ENCODE results near the gene MAFG.
"Not testable (repeated sequence)": the region's sequence is repeated elsewhere in the genome, so short reads cannot be mapped to it uniquely, and the experiment has no call there.

Gene MAFG

GRCh38 chr17:81953443-81953842 lies 25.9 kb upstream of the MAFG start:
- TF ChIP-seq, protein P1, sequence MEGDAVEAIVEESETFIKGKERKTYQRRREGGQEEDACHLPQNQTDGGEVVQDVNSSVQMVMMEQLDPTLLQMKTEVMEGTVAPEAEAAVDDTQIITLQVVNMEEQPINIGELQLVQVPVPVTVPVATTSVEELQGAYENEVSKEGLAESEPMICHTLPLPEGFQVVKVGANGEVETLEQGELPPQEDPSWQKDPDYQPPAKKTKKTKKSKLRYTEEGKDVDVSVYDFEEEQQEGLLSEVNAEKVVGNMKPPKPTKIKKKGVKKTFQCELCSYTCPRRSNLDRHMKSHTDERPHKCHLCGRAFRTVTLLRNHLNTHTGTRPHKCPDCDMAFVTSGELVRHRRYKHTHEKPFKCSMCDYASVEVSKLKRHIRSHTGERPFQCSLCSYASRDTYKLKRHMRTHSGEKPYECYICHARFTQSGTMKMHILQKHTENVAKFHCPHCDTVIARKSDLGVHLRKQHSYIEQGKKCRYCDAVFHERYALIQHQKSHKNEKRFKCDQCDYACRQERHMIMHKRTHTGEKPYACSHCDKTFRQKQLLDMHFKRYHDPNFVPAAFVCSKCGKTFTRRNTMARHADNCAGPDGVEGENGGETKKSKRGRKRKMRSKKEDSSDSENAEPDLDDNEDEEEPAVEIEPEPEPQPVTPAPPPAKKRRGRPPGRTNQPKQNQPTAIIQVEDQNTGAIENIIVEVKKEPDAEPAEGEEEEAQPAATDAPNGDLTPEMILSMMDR (conservative IDR thresholded peaks at IDR 0.05; ENCODE audit: low read length): peak; percentile 16; the same call in 1 of the 2 replicates
- not testable (repeated sequence) for H4K20me1 ChIP-seq (ENCODE audit: insufficient read depth, low read length, poor library complexity, severe bottlenecking); H3K9me2 ChIP-seq (replicated peaks; ENCODE audit: low read depth, low read length); H3K27me3 ChIP-seq (ENCODE audit: insufficient read depth, low read length, poor library complexity, severe bottlenecking); H3K4me1 ChIP-seq (ENCODE audit: insufficient read depth, low read length, poor library complexity, severe bottlenecking); H3K79me2 ChIP-seq (ENCODE audit: insufficient read depth, low read length); H3K4me3 ChIP-seq (ENCODE audit: low read length, poor library complexity, severe bottlenecking); H3F3A ChIP-seq (ENCODE audit: low read depth); H2AFZ ChIP-seq (ENCODE audit: low read length); H3K9me3 ChIP-seq (ENCODE audit: insufficient read depth, low read depth, low read length); H3K9ac ChIP-seq (ENCODE audit: low read depth, low read length, poor library complexity, severe bottlenecking); H3K36me3 ChIP-seq (ENCODE audit: insufficient read depth, low read length); H3K4me2 ChIP-seq (ENCODE audit: low read depth, low read length, poor library complexity, severe bottlenecking)

- Histone ChIP-seq H2AFZ (ENCODE audit: low read length) (no peak overlapping the region), H3K9me3 (ENCODE audit: insufficient read depth, low read depth, low read length) (no peaks in the 10 kb centered on the region), H3F3A (ENCODE audit: low read depth) (no peaks in the 10 kb centered on the region), H3K4me2 (ENCODE audit: low read depth, low read length, poor library complexity, severe bottlenecking) (no peak overlapping the region), H3K79me2 (ENCODE audit: insufficient read depth, low read length) (no peaks in the 10 kb centered on the region), H4K20me1 (ENCODE audit: insufficient read depth, low read length, poor library complexity, severe bottlenecking) (no peaks in the 10 kb centered on the region), H3K4me1 (ENCODE audit: insufficient read depth, low read length, poor library complexity, severe bottlenecking) (no peaks in the 10 kb centered on the region), H3K27me3 (ENCODE audit: insufficient read depth, low read length, poor library complexity, severe bottlenecking) (no peaks in the 10 kb centered on the region), H3K36me3 (ENCODE audit: insufficient read depth, low read length) (no peaks in the 10 kb centered on the region), H3K4me3 (ENCODE audit: low read length, poor library complexity, severe bottlenecking) (no peak overlapping the region), H3K9me2 (replicated peaks; ENCODE audit: low read depth, low read length) (no peaks in the 10 kb centered on the region), H3K9ac (ENCODE audit: low read depth, low read length, poor library complexity, severe bottlenecking) (no peak overlapping the region)
- no peak for TF ChIP-seq EZH2phosphoT487 (IDR thresholded peaks at IDR 0.05; ENCODE audit: borderline replicate concordance)
- TF ChIP-seq, protein P1 (conservative IDR thresholded peaks at IDR 0.05; ENCODE audit: low read length): no peak
These were observed 25.3 kb upstream of the MAFG start for GRCh38 chr17:81952792-81953228.

DNA sequence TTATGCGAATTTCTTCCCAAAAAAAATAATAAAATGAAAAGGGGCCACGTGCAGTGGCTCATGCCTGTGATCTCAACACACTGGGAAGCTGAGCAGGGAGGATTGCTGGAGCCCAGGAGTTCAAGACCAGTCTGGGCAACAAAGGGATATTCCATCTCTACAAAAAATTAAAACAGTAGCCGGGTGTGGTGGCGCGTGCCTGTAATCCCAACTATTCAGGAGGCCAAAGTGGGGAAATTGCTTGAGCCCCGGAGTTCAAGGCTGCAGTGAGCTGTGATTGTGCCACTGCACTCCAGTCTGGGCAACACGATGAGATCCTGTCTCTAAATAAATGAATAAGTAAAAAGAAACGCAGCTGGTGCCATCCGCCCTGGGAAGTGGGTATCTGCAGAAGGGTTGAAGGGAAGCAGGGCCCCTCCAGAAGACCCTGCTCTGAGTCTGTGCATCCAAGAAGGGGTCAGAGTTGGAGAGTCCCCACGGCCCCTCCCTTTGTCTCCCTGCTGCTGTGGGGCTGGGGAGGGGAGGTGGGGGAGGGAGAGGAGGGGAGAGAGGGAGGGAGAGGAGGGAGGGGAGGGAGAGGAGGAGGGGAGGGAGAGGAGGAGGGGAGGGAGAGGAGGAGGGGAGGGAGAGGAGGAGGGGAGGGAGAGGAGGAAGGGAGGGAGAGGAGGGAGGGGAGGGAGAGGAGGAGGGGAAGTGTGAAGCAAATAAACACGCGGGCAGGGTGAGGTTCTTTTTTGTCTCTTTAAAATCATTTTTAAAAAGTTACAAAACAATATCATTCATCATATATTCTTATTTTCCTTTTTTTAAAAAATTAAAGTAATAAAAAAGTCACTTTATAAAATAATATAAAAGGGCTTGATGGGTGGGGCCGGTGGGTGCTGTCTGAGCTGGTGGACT lies 24.5 kb upstream of the MAFG start:
- no peaks in the 10 kb centered on the region for H3K27me3 ChIP-seq (ENCODE audit: insufficient read depth, low read length, poor library complexity, severe bottlenecking)
- no peaks in the 10 kb centered on the region for H3F3A ChIP-seq (ENCODE audit: low read depth)
- no peak overlapping the region for H3K4me3 ChIP-seq (ENCODE audit: low read length, poor library complexity, severe bottlenecking)
- no peak for TF ChIP-seq EZH2phosphoT487 (IDR thresholded peaks at IDR 0.05; ENCODE audit: borderline replicate concordance)
- TF ChIP-seq, protein P1 (conservative IDR thresholded peaks at IDR 0.05; ENCODE audit: low read length): no peak
- no peaks in the 10 kb centered on the region for H3K9me2 ChIP-seq (replicated peaks; ENCODE audit: low read depth, low read length)
- no peak overlapping the region for H2AFZ ChIP-seq (ENCODE audit: low read length)
- H4K20me1 ChIP-seq (ENCODE audit: insufficient read depth, low read length, poor library complexity, severe bottlenecking): no peaks in the 10 kb centered on the region
- no peaks in the 10 kb centered on the region for H3K9me3 ChIP-seq (ENCODE audit: insufficient read depth, low read depth, low read length)
- no peak overlapping the region for H3K9ac ChIP-seq (ENCODE audit: low read depth, low read length, poor library complexity, severe bottlenecking)
- H3K79me2 ChIP-seq (ENCODE audit: insufficient read depth, low read length): no peaks in the 10 kb centered on the region
- H3K4me2 ChIP-seq (ENCODE audit: low read depth, low read length, poor library complexity, severe bottlenecking): no peak overlapping the region
- no peaks in the 10 kb centered on the region for H3K4me1 ChIP-seq (ENCODE audit: insufficient read depth, low read length, poor library complexity, severe bottlenecking)
- no peaks in the 10 kb centered on the region for H3K36me3 ChIP-seq (ENCODE audit: insufficient read depth, low read length)
